GM13976 (cell line): ENCODE measurements around the gene SLC26A8.

Source experiments
- DNase-seq: peaks from one replicate; pipeline ENCODE4 v3.0.0; 2012; ENCODE audit warnings: low spot score
- CTCF ChIP-seq: IDR thresholded peaks from 2 replicates; pipeline ENCODE4 v1.5.1; 2012; ENCODE audit warnings: borderline replicate concordance, mild to moderate bottlenecking; ENCODE audit not compliant: insufficient read depth; ENCODE audit errors: extremely low read depth, missing control alignments, control extremely low read depth
- in situ Hi-C: fragments of 300-500 bp; cut with MboI; formaldehyde crosslinking; loops from one replicate; pipeline ENCODE4 v1.12.0; 2022; ENCODE audit warnings: low sequenced_read_pairs, mixed read lengths, inconsistent platforms; ENCODE audit not compliant: unreplicated experiment

The SLC26A8 gene

GRCh38 chr6:36032261-36032660 is 7.8 kb upstream of the SLC26A8 start:
- no peak for TF ChIP-seq CTCF
- no peak for DNase-seq
- in situ Hi-C loops, result no loop called here

- no peak for TF ChIP-seq CTCF
- no peak for DNase-seq
- in situ Hi-C loops, result loop anchor here (5.0 to 10.0 kb wide), 2 partner anchors 68 to 175 kb away; no protein-coding TSS in a partner anchor
Measured at GRCh38 chr6:36029464-36029863, 5.0 kb upstream of the SLC26A8 start.

GRCh38 chr6:36028877-36029324 is 4.5 kb upstream of the SLC26A8 start:
- TF ChIP-seq CTCF, result no peak
- in situ Hi-C loops, result loop anchor here (5.0 to 10.0 kb wide), 2 partner anchors 68 to 176 kb away; no protein-coding TSS in a partner anchor
- no peak for DNase-seq

GRCh38 chr6:36028088-36028876 is 3.8 kb upstream of the SLC26A8 start:
- in situ Hi-C loops, result loop anchor here (5.0 to 10.0 kb wide), 2 partner anchors 69 to 177 kb away; no protein-coding TSS in a partner anchor
- DNase-seq, result peak; percentile 42

GRCh38 chr6:36027501-36028087 is 3.2 kb upstream of the SLC26A8 start, which contains the start of gene MAPK14:
MAPK14 (plus strand) TSS chr6:36027808; CDS start chr6:36028158, 350 bp downstream.
- peak; percentile 96 for TF ChIP-seq CTCF
- DNase-seq, result peak; percentile 98
- in situ Hi-C loops, result loop anchor here (5.0 to 10.0 kb wide), 2 partner anchors 70 to 177 kb away; no protein-coding TSS in a partner anchor

More at GRCh38 chr6:36028088-36028876, 3.8 kb upstream of the SLC26A8 start:
- TF ChIP-seq CTCF, result no peak

- TF ChIP-seq CTCF, result no peak
- in situ Hi-C loops, result loop anchor here (5.0 to 10.0 kb wide), 2 partner anchors 71 to 179 kb away; no protein-coding TSS in a partner anchor
- DNase-seq, result no peak
Measured at GRCh38 chr6:36025932-36026327, 1.5 kb upstream of the SLC26A8 start.
